Limb (tissue), 2 donors: ENCODE measurements around the gene AR.

ENCODE experiments used
- DNase-seq, 2 donors: peaks; one replicate each; pipeline ENCODE4 v3.0.0-alpha.2; 2016; ENCODE audit errors: extremely low spot score in 2 of 2

AR gene, protein sequence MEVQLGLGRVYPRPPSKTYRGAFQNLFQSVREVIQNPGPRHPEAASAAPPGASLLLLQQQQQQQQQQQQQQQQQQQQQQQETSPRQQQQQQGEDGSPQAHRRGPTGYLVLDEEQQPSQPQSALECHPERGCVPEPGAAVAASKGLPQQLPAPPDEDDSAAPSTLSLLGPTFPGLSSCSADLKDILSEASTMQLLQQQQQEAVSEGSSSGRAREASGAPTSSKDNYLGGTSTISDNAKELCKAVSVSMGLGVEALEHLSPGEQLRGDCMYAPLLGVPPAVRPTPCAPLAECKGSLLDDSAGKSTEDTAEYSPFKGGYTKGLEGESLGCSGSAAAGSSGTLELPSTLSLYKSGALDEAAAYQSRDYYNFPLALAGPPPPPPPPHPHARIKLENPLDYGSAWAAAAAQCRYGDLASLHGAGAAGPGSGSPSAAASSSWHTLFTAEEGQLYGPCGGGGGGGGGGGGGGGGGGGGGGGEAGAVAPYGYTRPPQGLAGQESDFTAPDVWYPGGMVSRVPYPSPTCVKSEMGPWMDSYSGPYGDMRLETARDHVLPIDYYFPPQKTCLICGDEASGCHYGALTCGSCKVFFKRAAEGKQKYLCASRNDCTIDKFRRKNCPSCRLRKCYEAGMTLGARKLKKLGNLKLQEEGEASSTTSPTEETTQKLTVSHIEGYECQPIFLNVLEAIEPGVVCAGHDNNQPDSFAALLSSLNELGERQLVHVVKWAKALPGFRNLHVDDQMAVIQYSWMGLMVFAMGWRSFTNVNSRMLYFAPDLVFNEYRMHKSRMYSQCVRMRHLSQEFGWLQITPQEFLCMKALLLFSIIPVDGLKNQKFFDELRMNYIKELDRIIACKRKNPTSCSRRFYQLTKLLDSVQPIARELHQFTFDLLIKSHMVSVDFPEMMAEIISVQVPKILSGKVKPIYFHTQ

DNA sequence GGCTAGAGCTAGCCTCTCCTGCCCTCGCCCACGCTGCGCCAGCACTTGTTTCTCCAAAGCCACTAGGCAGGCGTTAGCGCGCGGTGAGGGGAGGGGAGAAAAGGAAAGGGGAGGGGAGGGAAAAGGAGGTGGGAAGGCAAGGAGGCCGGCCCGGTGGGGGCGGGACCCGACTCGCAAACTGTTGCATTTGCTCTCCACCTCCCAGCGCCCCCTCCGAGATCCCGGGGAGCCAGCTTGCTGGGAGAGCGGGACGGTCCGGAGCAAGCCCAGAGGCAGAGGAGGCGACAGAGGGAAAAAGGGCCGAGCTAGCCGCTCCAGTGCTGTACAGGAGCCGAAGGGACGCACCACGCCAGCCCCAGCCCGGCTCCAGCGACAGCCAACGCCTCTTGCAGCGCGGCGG is at the start of gene AR:
Gene AR (plus strand): TSS at position 204 of the 400 bp plus-strand sequence. CDS start 1,126 bp downstream, outside the sequence.
- peak in 1 of 2 donors; percentile 71 for DNase-seq

DNA sequence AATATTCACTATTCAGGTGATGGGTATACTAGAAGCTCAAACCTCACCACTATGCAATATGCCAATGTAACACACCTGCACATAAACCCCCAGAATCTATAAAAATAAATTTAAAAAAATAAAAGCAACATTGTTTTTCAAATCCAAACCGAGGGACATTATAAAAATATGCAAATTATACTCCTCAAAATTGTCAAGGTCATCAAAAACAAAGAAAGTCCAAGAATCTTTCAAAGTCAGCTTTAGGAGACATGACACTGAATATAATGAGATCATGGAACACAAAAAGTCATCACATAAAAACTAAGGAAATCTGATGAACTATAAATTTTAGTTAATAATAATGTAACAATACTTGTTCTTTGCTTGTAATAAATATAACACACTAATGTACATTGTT is 43.2 kb upstream of the AR start:
- DNase-seq: no peak

- no peak for DNase-seq
Measured at GRCh38 chrX:67503004-67503403, 40.8 kb upstream of the AR start.

DNA sequence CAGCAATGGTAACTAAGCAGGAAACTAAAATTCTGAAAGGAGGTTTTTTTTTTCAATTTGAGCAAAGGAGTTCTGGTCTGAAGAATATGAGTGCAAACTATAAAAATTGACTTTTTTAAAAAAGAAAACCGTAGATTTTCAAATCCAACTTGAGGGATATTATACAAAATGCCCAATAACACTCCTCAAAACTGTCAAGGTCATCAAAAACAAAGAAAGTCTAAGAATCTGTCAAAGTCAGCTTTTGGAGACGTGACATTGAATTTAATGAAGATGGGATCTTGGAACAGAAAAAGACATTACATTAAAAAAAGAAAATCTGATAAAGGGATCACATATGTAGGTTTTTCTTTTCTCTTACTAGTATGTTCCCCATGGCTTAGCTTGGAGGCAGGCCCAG is 40.4 kb upstream of the AR start:
- no peak for DNase-seq

- DNase-seq: no peak
Measured at GRCh38 chrX:67520671-67521070, 23.1 kb upstream of the AR start.

GRCh38 chrX:67523002-67523681 is 20.7 kb upstream of the AR start:
- DNase-seq: no peak

GRCh38 chrX:67523932-67524331 is 19.9 kb upstream of the AR start:
- no peak for DNase-seq

DNA sequence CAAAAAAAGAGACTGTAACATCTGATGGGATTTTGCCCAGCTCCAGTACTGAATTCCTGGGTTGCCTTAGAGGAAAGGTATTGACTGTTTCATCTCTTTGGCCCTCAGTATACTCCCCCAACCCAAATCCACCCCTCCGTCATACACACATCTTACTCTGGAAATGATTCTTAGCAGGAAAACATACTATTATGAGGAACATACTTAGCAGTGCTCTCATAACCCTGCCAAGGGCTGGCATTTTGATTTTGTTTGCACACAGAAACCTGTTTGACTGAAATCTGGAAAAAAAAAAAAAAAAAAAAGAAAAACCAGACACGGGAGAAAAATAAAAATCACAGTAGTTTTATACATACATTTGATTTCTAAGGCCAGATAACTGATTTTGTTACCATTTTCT is 19.4 kb upstream of the AR start:
- DNase-seq: no peak

GRCh38 chrX:67524950-67525691 is 18.7 kb upstream of the AR start:
- no peak for DNase-seq

DNA sequence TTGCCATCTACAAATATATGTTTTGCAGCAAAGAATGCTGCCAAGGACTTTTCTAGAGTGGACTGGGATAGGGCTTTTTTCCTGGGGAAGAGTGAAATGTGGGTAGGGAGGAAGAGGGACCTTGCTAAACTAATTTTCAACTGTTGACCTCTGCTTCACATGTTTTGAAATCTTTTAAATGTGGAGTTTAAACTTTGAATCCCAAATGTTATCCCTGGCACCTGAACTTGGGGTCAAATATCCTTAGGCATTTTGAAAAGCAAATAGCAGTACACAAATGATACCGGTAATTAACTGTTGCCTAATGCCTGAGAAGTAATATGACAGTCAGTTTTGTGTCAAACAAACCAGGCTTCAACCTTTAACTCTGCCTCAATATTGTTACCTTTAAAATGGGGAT is 7.3 kb upstream of the AR start:
- DNase-seq: no peak

GRCh38 chrX:67538383-67538782 is 5.4 kb upstream of the AR start:
- no peak for DNase-seq

- peak in 1 of 2 donors; percentile 42 for DNase-seq
Measured at GRCh38 chrX:67544281-67545035, 637 bp downstream of the AR start.

GRCh38 chrX:67545036-67545821 is 1.4 kb downstream of the AR start:
- DNase-seq: peak in 1 of 2 donors; percentile 38

DNA sequence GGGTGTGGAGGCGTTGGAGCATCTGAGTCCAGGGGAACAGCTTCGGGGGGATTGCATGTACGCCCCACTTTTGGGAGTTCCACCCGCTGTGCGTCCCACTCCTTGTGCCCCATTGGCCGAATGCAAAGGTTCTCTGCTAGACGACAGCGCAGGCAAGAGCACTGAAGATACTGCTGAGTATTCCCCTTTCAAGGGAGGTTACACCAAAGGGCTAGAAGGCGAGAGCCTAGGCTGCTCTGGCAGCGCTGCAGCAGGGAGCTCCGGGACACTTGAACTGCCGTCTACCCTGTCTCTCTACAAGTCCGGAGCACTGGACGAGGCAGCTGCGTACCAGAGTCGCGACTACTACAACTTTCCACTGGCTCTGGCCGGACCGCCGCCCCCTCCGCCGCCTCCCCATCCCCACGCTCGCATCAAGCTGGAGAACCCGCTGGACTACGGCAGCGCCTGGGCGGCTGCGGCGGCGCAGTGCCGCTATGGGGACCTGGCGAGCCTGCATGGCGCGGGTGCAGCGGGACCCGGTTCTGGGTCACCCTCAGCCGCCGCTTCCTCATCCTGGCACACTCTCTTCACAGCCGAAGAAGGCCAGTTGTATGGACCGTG is 2.2 kb downstream of the AR start:
- DNase-seq: peak in 1 of 2 donors; percentile 54

DNA sequence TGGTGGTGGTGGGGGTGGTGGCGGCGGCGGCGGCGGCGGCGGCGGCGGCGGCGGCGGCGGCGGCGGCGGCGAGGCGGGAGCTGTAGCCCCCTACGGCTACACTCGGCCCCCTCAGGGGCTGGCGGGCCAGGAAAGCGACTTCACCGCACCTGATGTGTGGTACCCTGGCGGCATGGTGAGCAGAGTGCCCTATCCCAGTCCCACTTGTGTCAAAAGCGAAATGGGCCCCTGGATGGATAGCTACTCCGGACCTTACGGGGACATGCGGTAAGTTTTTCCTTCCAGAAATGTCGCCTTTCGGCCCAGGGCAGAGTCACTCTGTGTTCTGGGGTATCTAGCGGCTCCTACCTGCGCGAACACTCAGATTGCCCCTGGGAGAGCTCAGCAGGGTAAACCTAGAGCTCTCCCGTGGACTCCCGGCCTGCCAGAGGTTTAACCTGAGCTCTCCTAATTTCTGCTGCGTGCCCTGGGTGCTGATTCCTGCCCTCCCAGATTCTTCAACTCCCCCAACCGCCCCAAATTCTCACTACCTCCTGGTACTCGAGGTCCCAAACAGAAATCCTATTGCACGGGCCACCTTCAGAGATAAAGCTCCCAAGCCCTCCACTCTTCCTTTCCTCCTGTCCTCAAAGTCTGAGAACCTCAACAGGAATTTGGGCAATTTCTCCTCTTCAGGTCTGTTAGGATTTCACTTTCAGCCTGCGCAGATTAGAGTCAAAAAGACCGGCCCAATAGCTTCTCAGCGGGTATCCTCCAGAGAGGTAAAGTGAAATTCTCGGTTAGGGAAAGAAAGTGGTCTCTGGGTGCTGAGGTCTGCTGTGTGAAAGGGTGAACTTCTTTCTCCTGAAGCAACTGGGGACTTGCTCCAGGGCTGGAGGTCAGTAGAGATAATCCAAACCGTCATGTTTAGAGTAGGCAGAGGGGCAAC is 2.9 kb downstream of the AR start:
- DNase-seq: peak in 1 of 2 donors; percentile 18

DNA sequence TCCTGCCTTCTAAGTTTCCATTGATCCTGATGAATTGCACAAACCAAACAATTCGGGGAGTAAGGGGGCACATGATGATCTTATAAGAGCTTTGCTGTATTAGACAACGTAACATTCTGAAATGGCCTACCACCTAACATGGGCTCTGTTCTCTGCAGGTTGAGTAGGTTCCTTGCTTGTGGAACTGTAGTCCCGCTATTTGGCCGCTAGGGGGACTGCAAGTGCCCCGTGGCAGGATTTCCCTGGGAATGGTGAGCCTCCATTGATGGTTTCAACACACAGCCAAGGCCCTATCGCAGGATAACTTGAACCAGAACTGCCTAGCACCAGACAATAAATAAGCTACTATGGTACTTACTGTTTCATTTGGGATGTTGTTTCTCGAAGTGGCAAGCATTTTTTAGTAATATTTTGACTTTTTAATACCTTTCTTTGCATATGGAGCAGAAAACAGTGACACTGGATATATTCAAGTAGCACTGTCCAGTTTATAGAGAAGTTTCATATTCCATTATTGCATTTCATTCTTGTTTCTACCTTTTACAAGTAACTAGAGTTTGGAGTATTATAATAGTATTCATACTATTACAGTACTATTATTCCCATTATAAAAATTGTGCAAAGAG is 11.9 kb downstream of the AR start:
- no peak for DNase-seq

DNA sequence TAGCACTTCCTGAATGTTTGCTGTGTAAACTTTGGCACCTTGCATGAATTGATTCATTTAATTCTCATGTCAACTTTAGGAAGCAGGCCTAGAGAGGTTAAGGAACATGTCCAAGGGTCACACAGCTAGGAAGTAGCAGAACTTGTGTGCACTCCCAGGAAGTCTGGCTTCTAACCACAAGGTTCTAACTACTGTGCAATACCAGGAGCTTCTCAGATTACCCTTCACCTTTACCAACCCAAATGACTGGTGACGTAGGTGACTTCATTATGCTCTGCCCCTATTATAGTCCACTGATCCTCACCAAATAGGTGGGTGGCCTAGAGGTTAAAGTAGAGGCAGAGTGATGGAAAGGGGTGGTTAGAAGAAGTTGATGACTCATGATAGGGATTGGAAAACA is 14.4 kb downstream of the AR start:
- DNase-seq: no peak
